ENCODE measurements around the gene PLA2G4A.

The PLA2G4A gene

DNA sequence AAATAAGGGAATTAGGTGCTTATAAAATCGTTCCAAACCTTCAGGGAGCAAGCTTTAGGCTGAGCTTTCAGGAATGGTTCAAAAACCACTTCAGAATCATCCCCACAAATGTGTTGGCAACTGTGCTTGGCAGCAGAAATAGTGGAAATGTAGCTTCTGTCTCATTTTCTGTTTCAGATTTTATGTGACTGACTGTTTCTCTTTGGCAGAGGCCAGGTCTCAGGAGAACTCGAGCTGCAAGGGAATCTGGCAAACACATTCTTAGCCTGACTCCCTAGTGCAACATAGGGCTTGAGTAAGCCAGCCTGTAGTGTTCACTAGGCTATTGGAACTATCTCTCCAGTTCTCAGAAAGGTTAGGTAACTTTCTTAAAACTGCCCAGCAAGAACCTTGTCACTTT is 128.6 kb downstream of the PLA2G4A start:
- no peaks in the 10 kb centered on the region for H3K36me3 ChIP-seq (ENCODE audit: insufficient read depth, low read length)
- no peak overlapping the region for H3K4me3 ChIP-seq (ENCODE audit: low read length)
- H3K27ac ChIP-seq (ENCODE audit: low read depth, low read length) = no peak overlapping the region
- H3K27me3 ChIP-seq (ENCODE audit: insufficient read depth, low read length) = no peaks in the 10 kb centered on the region
- peaks cover 6% of the 10 kb centered on the region; the same call in 1 of the 2 replicates for H3K4me1 ChIP-seq (ENCODE audit: insufficient read depth, low read length)
- no peaks in the 10 kb centered on the region for H3K9me3 ChIP-seq (ENCODE audit: insufficient read depth, low read depth, low read length)
- H3K9ac ChIP-seq (ENCODE audit: low read depth, low read length) = no peak overlapping the region
- 44% methylated on average over 2 of the region's 2 CpGs for WGBS

GRCh38 chr1:186958520-186958919 is 129.8 kb downstream of the PLA2G4A start:
- no peak overlapping the region for H3K27ac ChIP-seq (ENCODE audit: low read depth, low read length)
- no peak overlapping the region for H3K9ac ChIP-seq (ENCODE audit: low read depth, low read length)

GRCh38 chr1:186960861-186961260 is 132.1 kb downstream of the PLA2G4A start:
- H3K36me3 ChIP-seq (ENCODE audit: insufficient read depth, low read length) = no peaks in the 10 kb centered on the region
- no peak overlapping the region for H3K4me3 ChIP-seq (ENCODE audit: low read length)
- no peak overlapping the region for H3K27ac ChIP-seq (ENCODE audit: low read depth, low read length)
- no peaks in the 10 kb centered on the region for H3K9me3 ChIP-seq (ENCODE audit: insufficient read depth, low read depth, low read length)
- H3K4me1 ChIP-seq (ENCODE audit: insufficient read depth, low read length) = peaks cover 6% of the 10 kb centered on the region; the same call in 1 of the 2 replicates
- H3K27me3 ChIP-seq (ENCODE audit: insufficient read depth, low read length) = no peaks in the 10 kb centered on the region
- H3K9ac ChIP-seq (ENCODE audit: low read depth, low read length) = no peak overlapping the region
- WGBS = 83% methylated on average over 1 of the region's 1 CpG

More at GRCh38 chr1:186958520-186958919, 129.8 kb downstream of the PLA2G4A start:
- Histone ChIP-seq H3K4me1 (ENCODE audit: insufficient read depth, low read length) (peaks cover 6% of the 10 kb centered on the region; the same call in 1 of the 2 replicates), H3K36me3 (ENCODE audit: insufficient read depth, low read length) (no peaks in the 10 kb centered on the region), H3K9me3 (ENCODE audit: insufficient read depth, low read depth, low read length) (no peaks in the 10 kb centered on the region), H3K27me3 (ENCODE audit: insufficient read depth, low read length) (no peaks in the 10 kb centered on the region), H3K4me3 (ENCODE audit: low read length) (no peak overlapping the region)
- WGBS = 91% methylated on average over 1 of the region's 2 CpGs

DNA sequence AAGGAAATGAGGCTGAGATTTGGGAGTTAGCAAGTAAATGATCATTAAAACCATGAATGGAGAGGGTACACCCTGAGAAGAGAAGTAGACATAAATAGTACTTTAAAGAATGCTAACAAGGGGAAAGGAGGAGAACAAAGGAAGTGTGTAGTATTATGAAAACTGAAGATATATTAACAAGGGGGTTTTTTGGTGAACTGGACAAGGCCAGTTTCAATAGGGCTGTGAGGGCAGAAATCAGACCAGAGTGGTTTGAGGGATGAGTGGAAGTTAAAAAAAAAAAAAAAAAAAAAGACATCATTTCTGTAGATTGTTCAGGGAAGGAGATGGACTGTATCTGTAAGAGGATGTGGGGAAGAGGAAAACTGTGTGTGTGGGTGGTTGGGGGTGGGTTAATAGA is 137.1 kb downstream of the PLA2G4A start:
- H3K4me1 ChIP-seq (ENCODE audit: insufficient read depth, low read length) = peaks cover 11% of the 10 kb centered on the region
- H3K9ac ChIP-seq (ENCODE audit: low read depth, low read length) = no peak overlapping the region
- H3K4me3 ChIP-seq (ENCODE audit: low read length) = no peak overlapping the region
- no peaks in the 10 kb centered on the region for H3K9me3 ChIP-seq (ENCODE audit: insufficient read depth, low read depth, low read length)
- H3K27me3 ChIP-seq (ENCODE audit: insufficient read depth, low read length) = no peaks in the 10 kb centered on the region
- no peaks in the 10 kb centered on the region for H3K36me3 ChIP-seq (ENCODE audit: insufficient read depth, low read length)
- no peak overlapping the region for H3K27ac ChIP-seq (ENCODE audit: low read depth, low read length)

- no peaks in the 10 kb centered on the region for H3K9me3 ChIP-seq (ENCODE audit: insufficient read depth, low read depth, low read length)
- H3K27ac ChIP-seq (ENCODE audit: low read depth, low read length) = no peak overlapping the region
- WGBS = 92% methylated on average over 3 of the region's 4 CpGs
- no peaks in the 10 kb centered on the region for H3K27me3 ChIP-seq (ENCODE audit: insufficient read depth, low read length)
- no peaks in the 10 kb centered on the region for H3K36me3 ChIP-seq (ENCODE audit: insufficient read depth, low read length)
- no peak overlapping the region for H3K9ac ChIP-seq (ENCODE audit: low read depth, low read length)
- H3K4me1 ChIP-seq (ENCODE audit: insufficient read depth, low read length) = peaks cover 9% of the 10 kb centered on the region
- H3K4me3 ChIP-seq (ENCODE audit: low read length) = no peak overlapping the region
Measured at GRCh38 chr1:186966456-186966855, 137.7 kb downstream of the PLA2G4A start.

- H3K9ac ChIP-seq (ENCODE audit: low read depth, low read length) = no peak overlapping the region
- H3K27ac ChIP-seq (ENCODE audit: low read depth, low read length) = no peak overlapping the region
- H3K36me3 ChIP-seq (ENCODE audit: insufficient read depth, low read length) = no peaks in the 10 kb centered on the region
- peaks cover 9% of the 10 kb centered on the region for H3K4me1 ChIP-seq (ENCODE audit: insufficient read depth, low read length)
- H3K9me3 ChIP-seq (ENCODE audit: insufficient read depth, low read depth, low read length) = no peaks in the 10 kb centered on the region
- no peaks in the 10 kb centered on the region for H3K27me3 ChIP-seq (ENCODE audit: insufficient read depth, low read length)
- WGBS = 93% methylated on average over 2 of the region's 2 CpGs
- no peak overlapping the region for H3K4me3 ChIP-seq (ENCODE audit: low read length)
Measured at GRCh38 chr1:186967656-186968394, 139.1 kb downstream of the PLA2G4A start.

- no peaks in the 10 kb centered on the region; the same call in 1 of the 2 replicates for H3K4me1 ChIP-seq (ENCODE audit: insufficient read depth, low read length)
- no peak overlapping the region for H3K9ac ChIP-seq (ENCODE audit: low read depth, low read length)
- H3K9me3 ChIP-seq (ENCODE audit: insufficient read depth, low read depth, low read length) = no peaks in the 10 kb centered on the region
- H3K27ac ChIP-seq (ENCODE audit: low read depth, low read length) = no peak overlapping the region
- H3K4me3 ChIP-seq (ENCODE audit: low read length) = no peak overlapping the region
- 93% methylated on average over 3 of the region's 3 CpGs for WGBS
- no peaks in the 10 kb centered on the region for H3K36me3 ChIP-seq (ENCODE audit: insufficient read depth, low read length)
- no peaks in the 10 kb centered on the region for H3K27me3 ChIP-seq (ENCODE audit: insufficient read depth, low read length)
Measured at GRCh38 chr1:186974774-186975181, 146.0 kb downstream of the PLA2G4A start.

GRCh38 chr1:186975220-186975619 is 146.5 kb downstream of the PLA2G4A start:
- Histone ChIP-seq H3K9me3 (ENCODE audit: insufficient read depth, low read depth, low read length) (no peaks in the 10 kb centered on the region), H3K27ac (ENCODE audit: low read depth, low read length) (no peak overlapping the region), H3K36me3 (ENCODE audit: insufficient read depth, low read length) (no peaks in the 10 kb centered on the region), H3K27me3 (ENCODE audit: insufficient read depth, low read length) (no peaks in the 10 kb centered on the region), H3K4me3 (ENCODE audit: low read length) (no peak overlapping the region), H3K4me1 (ENCODE audit: insufficient read depth, low read length) (no peaks in the 10 kb centered on the region; the same call in 1 of the 2 replicates), H3K9ac (ENCODE audit: low read depth, low read length) (no peak overlapping the region)
- 95% methylated on average over 1 of the region's 1 CpG for WGBS

GRCh38 chr1:186976700-186977099 is 148.0 kb downstream of the PLA2G4A start:
- 96% methylated on average over 8 of the region's 8 CpGs for WGBS
- Histone ChIP-seq H3K36me3 (ENCODE audit: insufficient read depth, low read length) (no peaks in the 10 kb centered on the region), H3K27ac (ENCODE audit: low read depth, low read length) (no peak overlapping the region), H3K4me1 (ENCODE audit: insufficient read depth, low read length) (no peaks in the 10 kb centered on the region; the same call in 1 of the 2 replicates), H3K4me3 (ENCODE audit: low read length) (no peak overlapping the region), H3K9me3 (ENCODE audit: insufficient read depth, low read depth, low read length) (no peaks in the 10 kb centered on the region), H3K27me3 (ENCODE audit: insufficient read depth, low read length) (no peaks in the 10 kb centered on the region), H3K9ac (ENCODE audit: low read depth, low read length) (no peak overlapping the region)

DNA sequence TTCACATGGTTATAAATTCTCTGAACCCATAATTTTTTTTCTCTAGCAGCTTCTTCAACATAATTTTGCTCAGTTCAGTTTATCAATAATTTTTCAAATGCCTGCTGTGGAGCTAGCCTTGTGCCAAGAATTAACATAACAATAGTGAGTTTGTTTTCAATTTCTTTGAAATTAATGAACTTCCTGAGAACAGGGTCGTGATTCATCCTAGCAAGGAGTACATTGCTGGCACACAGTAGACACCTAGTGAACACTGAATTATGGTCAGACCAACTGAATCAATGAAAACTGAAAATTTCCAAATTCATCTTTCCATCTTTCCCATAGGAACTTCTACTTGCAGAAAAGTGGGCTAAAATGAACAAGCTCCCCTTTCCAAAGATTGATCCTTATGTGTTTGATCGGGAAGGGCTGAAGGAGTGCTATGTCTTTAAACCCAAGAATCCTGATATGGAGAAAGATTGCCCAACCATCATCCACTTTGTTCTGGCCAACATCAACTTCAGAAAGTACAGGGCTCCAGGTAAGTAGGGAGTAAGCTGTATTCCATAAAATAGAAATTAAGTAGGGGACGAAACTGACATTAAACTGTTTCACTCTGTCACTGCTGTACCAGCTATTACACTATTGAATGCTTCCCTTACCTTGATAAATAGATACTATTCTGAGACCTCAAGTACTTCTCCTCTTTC is 148.7 kb downstream of the PLA2G4A start:
- Histone ChIP-seq H3K4me3 (ENCODE audit: low read length) (no peak overlapping the region), H3K9ac (ENCODE audit: low read depth, low read length) (no peak overlapping the region), H3K27me3 (ENCODE audit: insufficient read depth, low read length) (no peaks in the 10 kb centered on the region), H3K9me3 (ENCODE audit: insufficient read depth, low read depth, low read length) (no peaks in the 10 kb centered on the region), H3K27ac (ENCODE audit: low read depth, low read length) (no peak overlapping the region), H3K36me3 (ENCODE audit: insufficient read depth, low read length) (no peaks in the 10 kb centered on the region), H3K4me1 (ENCODE audit: insufficient read depth, low read length) (no peaks in the 10 kb centered on the region; the same call in 1 of the 2 replicates)
- 83% methylated on average over 3 of the region's 3 CpGs for WGBS
